NOMO-1 treated with dmso at 0.1 percent for 144 hours (cell line): ENCODE measurements around the gene ANKRD13D.

Source experiments
- DNase-seq: peaks from one replicate; lab custom pipeline; 2025; ENCODE audit not compliant: unreplicated experiment; lab: John Stamatoyannopoulos, UW

The ANKRD13D gene

DNA sequence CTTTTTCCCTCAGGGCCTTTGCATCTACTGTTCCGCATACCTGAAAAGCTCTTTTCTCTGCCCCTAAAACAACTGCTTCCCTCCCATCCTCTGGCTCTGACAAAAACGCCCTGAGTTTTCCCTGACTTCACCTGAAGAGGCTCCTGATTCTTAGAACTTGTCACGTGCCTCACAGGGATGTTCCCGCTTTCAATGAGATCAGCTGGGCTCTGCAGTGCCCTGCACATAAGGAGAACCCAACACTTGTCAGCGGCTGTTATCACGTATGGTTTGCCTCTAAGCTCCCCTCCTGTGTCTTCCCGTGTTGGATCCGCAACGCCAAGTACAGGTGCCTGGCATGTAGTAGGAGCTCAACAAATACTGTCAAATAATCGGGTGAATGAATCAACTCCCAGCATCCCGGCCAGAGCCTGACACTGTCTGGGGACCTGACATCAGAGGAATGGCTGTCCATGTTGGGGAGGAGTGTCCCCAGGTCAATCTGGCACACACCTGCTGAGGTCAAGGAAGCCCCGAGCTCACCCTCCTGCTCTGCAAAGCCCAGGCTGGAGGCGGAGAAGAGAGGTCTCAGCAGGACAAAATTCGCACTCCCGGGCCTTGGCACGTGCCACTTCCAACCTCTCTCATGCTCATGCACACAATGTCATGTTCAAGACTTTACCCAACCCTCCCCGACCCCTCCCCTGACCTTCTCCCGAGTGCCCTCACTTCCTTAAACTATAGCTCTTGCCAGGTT is 27.0 kb upstream of the ANKRD13D start:
- no peak for DNase-seq

DNA sequence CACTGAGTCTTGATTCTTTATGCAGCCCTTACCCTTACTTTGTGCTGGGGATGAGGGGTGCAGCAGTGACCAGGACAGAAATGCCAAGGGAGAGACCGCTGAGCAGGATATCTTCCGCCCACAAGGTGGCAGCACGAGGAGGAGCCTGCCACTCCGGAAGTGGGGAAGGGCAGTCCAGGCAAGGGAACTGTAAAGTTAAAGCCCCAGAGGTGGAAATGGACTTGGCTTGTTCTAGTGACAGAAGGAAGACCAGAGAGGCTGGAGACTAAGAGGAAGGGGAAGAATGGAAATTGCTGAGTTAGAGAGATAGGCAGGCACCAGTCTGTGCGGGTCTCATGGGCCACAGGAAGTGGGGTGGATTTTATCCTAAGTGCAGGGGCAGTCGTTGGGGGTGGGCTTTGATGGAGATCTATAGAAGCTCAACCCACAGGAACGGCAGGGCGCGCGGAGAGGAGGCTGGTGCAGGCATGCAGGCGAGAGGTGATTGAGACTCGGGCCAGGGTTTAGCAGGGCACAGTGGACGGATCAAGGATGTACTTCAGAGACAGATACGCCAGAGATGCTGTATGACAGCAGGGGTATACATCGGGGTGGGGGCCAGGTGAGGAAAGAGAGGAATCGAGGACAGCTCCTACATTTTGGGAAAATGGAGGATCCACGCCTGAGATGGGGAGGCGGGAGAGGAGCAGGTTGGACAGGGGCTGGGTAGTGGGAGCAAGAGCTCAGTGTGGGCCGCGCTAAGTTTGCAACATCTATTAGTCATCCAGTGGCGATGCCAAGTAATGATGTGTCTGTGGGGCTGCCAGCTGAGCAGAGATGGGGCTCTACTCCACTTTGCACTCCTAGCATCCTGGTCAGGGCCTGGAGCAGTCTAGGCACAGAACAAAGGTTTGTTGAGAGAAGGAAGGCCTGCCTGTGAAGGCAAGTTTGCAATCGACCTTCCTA is 26.1 kb upstream of the ANKRD13D start:
- DNase-seq: peak; percentile 89

DNA sequence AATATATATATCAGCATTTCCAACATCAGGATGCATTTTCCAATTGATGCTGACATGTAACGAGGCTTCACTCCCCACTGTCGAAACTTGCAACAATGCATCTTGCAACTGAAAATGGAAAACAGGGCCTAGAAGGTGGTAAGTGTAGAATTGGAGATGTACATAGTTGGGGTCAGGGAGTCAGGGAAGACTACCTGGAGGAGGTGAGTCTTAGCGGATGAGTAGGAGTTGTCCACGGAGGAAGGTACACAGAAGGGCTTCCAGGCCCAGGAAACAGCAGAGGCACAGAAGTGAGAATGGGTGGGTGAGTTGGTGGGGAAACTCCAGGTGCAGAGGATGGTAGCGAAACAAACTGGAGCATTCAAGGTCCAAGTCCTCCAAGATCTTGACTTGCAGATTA is 24.8 kb upstream of the ANKRD13D start:
- no peak for DNase-seq

DNA sequence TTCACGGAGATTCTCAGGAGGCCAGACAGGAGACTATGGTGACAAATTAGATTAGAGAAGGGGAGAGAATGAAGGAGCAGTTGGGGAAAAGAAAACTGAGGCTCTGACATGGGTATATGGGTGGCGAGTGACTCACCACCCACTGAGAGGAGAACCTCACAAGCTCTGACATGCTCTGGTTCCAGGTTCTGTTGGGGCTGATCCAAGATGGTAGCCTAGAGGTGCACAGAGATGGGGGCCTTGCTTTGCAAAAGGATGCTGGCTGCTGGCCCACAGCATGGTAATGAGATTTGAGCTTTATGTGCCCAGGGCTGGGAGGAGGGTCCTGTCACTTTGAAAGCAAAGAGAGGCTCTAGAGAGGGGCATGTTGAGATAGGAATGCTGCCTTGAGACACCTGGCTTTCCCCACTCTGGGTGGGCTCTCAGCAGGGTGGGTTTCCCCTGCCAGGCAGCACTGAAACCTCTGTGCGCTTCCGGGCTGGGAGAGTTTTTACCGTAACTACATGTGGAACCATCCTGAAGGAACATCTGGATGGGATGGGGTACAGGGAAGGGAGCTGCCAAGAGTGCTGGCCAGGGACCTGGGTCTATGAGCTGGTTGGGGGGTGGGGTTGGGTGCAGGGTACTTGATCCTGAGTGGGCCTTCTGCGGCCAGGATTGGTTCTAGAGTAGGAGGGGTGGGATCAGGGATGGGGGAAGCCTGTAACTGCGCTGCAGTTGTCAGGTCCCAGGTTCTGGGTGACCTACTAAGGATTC is 24.0 kb upstream of the ANKRD13D start:
- DNase-seq: no peak

DNA sequence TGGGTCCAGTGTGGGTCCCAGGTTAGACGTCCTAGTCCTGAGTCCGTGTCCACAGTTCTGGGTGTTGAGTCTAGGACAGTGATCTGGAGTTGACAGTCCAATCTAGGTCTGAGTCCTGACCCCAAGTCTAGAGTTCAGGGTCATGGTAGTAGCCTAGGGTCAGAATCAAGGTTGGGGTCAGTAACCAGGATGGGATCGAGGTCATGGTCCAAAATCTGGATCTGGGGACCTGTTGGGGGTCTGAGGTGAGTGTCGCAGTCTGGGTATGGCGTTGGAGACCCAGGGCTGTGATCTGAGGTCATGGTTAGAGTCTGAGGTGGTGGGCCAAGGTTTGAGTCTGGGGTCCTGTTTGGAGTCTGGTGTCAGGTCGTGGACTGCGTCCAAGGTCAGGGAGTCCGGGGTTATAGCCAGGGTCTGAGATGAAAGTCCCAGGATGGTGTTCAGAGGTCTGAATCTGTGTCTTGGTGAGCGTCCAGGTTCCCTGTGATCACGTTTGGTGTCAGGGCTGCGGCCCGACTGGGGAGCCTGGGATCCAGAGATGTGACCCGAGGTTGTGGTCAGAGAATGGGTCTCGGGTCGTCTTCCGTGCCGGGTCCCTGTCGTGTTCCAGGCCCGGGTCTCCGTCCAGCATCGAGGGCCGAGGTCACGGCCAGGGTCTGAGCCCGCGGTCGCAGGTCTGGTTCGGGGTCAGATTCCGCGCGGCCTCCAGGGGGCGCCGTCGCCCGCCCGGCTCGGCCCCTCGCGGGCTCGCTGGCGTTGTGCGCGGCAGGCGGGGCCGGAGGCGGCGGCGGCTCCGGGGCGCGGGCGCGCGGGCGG is 23.3 kb upstream of the ANKRD13D start:
- peak; percentile 30 for DNase-seq

DNA sequence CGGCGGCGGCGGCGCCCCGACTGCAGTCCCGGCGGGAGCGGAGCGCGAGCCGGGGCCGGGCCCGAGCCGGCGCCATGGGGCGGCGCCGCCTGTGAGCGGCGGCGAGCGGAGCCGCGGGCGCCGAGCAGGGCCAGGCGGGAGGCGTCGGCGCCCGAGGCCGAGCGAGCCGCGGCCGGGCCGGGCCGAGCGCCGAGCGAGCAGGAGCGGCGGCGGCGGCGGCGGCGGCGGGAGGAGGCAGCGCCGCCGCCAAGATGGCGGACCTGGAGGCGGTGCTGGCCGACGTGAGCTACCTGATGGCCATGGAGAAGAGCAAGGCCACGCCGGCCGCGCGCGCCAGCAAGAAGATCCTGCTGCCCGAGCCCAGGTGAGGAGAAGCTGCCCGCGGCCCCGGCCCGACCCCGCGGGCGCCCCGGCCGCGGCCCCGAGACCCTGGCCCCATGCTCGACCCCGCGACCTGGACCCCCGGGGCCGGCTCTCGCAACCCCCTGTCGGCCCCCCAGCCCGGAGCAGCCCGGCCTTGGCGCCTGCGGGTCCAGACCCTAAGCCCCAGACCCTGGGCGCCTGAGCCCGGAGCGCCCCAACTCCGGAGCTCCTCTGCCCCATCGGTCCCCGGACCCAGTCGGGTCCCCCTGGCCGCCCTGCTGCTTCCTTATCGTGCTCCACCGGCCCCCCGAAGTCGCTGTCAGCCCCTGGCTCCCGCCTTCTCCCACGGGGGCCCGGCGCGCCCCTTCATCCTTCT is 22.5 kb upstream of the ANKRD13D start, which contains the start of gene GRK2:
Gene GRK2 (plus strand): TSS at position 25 of the 739 bp plus-strand sequence. CDS start 227 bp downstream, at position 252.
- no peak for DNase-seq

DNA sequence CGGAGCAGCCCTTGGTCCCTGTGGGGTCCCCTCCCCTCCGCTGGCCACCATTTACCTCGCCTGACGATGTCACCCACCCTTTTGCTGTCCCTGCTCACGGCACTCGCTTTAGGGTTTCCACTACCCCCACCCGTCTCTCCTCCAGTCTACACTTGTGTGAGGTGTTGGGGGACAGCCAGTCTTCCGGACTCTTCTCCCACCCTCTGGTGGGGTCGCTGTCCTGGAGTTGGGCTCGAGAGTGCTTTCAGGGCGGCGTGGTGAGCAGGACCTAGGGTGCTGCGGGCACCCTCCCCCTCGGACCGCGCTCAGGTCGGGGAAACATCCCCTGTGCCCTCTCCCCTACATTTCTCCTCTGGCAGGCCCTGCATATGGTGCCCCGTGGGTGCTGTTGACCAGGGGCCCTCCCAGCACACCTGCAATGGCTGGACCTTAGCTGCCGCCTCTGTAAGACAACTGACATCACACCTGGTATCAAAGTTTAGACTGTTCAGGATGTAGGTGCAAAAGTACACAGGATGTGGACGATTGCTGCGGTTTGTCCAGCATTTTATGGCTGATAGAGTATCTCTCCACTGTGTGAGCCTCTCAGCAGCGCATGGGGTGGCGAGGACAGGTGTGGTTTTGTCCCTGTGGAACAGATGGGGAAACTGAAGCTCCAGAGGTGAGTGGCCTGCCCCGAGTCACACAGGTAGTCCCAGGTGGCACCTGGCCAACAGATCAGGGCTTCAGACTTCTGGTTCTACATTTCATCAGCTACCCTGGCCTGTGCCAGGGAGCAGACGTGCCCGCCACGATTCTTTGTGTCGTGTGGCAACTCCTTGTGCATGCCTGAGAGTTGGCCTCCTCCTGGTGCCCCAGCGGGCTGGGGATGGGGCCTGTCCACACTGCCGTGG is 21.7 kb upstream of the ANKRD13D start:
- no peak for DNase-seq

DNA sequence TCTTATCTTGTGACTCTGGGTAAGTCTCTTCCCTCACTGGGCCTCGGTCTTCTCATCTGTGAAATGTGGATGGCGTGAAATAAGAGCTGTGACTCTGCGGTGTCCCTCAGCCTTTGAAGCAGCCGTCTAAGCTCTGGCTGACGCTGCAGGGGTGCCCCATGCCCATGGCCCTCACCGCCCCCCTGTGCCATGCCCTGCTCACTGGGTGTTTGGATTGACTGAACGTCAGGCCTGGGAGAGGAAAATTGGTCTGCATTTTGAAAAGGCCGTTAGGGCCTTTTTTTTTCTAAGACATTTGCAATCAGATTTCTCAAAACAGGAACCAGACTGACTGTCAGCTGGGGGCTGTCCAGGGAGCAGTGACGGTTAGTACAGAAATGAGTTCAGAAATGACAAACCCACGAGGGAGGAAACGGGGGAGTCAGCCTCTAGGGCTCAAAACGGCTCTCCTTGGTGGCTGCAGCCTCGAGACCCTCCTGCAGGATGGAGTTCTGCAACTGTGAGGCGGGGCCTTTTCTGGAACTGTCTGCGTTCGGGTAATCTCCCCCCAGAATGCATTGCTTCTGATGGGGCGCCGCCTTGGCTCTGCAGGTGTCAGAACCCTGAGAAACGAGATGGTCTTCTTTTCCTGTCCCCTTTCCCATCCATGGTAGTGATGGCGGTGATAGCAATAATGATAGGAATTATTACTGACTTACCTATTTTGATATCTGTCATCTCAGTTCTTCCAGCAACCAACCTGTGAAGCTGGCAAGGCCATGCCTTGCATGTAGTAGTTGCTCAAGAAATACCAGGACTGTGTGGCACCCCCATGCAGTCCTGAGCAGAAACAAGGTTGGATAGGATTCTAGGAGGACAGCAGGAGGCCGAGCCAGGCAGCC is 20.8 kb upstream of the ANKRD13D start:
- DNase-seq: peak; percentile 93

DNA sequence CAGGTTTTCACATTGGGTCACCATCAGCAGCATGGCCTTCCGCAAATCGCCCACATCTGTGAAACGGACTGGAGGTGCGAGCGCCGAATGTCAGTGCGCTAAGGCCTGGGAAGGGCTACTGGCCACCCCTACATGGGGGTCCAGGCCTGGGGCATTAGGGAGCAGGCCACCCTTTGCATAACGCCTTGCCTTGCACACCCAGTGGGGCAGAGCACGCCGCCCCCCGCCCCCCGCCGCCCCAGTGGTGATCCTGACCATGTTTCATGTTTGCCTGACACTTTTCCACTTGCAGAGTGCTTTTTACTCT is 20.2 kb upstream of the ANKRD13D start:
- no peak for DNase-seq

DNA sequence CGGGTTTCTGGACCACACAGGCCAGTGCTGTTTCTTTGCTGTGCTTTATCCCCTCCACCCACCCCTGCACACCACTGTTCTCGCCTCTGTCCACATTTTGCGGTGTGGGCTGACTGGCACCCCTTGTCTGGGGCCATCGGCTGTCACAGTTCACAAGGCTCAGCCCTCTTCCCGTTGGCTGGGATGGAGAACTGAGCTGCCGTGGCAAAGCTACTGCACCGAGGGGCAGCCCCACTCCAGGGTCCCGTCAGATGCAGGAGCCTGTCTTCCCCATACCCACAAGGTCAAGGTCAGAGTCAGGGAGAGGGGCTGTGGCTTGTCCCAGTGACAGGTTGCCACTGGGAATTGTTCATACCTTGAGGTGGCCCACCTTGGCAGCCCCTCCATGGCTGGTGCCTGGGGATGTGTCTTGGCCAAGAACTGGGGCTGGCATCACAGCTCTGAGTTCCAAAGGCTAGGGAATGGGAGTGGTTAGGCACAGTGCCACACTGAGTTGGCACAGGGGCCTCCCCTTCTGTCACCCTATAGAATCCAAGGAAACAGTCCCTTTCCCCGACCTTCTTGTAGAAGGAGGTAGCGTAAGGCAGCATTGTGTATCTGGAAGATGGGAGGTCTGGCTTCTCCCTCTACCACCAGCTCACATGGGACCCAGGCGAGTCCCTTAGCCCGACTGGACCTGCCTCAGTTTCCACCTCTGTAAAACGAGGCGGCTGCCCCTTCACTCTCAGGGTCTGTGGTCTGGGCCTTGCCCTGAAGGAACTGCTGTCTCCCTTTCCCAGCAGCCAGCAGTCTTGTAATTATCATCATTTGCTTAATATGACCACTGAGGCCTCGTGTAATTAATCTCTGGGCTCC is 19.5 kb upstream of the ANKRD13D start:
- no peak for DNase-seq

DNA sequence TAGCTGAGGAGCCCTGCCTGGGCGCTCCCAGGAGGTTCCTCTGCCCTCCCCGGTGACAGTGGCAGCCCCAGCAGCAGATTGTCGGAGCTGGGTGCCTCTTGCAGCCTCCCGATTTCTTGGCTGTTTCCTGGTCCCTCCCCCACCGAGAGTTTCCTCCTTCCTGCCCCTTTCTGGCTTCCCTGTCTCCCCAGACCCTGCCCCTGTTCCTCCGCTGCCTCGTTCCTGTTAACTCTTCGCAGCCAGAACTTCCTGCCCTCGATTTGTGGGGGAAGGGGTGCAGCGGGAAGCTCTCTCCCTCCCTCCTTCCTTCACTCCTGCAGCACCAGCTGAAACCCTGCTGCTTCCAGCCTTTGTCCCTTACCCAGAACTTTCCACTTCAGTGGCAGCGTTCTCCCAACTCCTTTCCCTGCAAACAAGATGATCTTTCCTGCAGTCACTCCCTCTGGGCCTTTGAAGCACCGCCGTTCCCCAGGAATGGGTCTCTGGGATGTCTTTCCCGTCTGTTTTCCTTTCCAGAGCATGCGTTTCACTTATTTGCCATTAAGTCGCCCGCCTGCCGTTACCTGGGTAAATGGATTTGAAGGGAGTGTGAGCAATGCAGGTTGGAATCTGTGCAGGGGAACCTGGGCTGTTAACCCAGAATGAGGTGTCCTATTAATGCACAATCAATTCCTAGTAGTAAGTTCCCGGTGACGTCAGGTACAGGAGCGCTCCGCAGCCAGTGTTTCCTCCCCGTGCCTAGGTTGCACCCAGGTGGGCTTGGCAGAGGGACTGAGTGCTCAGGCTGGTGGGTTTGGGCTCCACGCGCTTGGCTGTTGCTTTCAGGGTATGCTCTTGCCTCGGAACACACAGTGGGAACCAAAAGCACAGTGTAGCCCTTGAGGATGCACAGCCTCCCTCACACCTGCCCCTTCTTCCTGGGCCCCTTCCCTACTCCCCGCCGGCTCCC is 18.6 kb upstream of the ANKRD13D start:
- DNase-seq: peak; percentile 45

DNA sequence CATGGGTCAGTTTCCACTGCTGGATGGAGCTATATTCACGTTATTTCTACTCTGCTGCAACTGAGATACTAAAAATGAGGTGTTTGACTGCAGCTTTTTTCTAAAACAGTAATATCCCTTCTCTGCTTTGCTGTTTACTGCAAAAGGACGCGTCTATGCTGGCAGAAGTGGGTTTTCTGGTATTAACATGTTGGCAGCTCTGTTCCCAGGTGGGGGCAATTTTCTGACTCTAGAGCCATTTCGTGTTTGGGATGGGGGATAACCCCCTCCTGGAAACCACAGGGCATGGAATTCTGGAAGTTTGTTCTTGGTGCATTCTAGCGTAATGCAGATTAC is 17.9 kb upstream of the ANKRD13D start:
- DNase-seq: no peak

DNA sequence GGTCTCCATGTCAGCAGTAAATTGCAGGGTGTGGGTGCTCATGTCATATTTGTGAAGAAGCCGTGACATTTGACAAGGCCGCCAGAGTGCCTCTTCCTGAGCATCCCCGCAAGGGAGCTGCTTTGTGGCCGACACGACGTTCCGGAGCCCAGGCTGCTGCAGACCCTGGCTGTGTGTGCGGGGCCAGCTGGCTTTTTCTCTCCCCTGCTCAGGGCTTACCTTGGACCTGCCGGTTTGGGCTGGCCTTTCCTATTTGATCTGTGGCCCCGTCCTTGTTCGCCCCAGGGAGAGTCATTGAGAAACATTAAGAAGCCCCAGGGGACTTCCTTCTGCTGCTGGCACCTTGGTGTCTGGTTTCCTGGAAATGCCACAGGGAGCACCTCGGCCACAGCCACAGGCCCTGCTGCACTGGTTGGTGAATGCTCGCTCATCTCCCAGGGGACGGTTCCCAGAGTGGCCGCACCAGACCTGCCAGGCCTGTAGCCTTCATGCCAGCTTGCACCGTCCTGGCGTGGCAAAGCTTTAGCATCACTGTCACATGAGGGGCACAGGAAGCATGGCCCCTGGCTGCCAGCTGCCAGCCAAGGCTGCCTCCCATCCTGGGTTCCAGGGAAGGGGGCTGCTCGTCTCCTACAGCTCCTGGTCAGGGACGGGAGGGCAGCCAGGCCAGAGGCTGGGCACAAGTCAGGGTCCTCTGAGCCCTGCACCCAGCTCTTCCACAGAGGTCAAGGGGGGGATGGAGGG is 17.4 kb upstream of the ANKRD13D start:
- DNase-seq: no peak

DNA sequence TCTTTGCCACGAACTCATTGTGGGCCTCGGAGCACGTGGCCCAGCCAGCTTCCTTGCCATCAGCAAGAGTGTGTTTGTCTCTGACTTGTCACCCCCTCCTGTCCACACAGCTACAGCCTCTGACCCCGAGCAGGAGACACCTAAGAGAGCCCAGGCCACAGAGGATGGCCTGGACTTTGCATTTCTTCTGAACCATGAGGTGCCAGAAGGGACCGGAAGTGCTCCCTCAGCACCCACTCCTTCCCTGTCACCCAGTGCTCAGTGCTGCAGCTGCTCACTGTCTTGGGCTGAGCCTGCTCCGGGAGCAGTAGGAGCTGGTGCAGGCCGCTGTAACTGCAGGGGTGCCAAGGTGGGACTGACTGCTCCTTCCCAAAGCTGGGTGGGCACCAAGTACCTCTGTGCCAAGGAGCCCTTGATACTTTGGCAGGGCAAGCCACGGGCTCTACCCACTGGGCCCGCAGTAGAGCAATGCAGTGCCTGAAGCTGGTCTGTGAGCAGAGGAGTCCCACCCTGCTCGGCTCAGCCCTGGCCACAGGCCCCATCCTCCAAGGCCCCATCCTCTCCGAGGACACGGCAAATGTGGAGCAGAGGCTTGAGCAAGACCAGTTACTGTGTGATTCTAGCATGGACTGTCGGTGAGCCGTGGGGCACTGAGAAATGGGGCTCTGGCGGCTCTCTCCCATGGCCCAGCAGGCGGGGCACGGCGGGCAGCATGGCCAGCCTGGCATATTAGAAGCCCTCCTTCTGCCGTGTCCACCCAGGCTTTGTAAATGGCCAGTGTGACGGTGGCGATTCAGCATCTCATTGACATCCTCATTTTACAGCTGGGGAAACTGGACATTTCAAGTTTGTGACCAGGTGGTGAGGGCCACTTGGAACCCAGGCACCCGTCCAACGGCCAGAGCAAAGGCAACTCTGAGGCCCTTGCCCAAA is 16.5 kb upstream of the ANKRD13D start:
- no peak for DNase-seq
